Retina (tissue), 1 donor: Measurements from ENCODE around the gene ZBTB24.
"Not testable (repeated sequence)": the region's sequence is repeated elsewhere in the genome, so short reads cannot be mapped to it uniquely, and the experiment has no call there.

Experiments used
- DNase-seq: peaks from one replicate; pipeline ENCODE4 v3.0.0-alpha.2; 2016

Gene ZBTB24

GRCh38 chr6:109482905-109483734 is at the start of gene ZBTB24:
Gene ZBTB24, minus strand, starts transcription at chr6:109483219. Its CDS starts 1,193 bp downstream, at chr6:109482026.
- peak; percentile 77 for DNase-seq

- DNase-seq, result no peak
Measured at GRCh38 chr6:109531446-109531845, 48.4 kb upstream of the ZBTB24 start.

- DNase-seq, result no peak
Measured at GRCh38 chr6:109527989-109528388, 45.0 kb upstream of the ZBTB24 start.

- DNase-seq, result peak; percentile 46
Measured at GRCh38 chr6:109526905-109527628, 44.0 kb upstream of the ZBTB24 start.

GRCh38 chr6:109524129-109524528 is 41.1 kb upstream of the ZBTB24 start:
- no peak for DNase-seq

GRCh38 chr6:109523478-109523877 is 40.5 kb upstream of the ZBTB24 start:
- no peak for DNase-seq

GRCh38 chr6:109521080-109521479 is 38.1 kb upstream of the ZBTB24 start:
- no peak for DNase-seq

GRCh38 chr6:109519647-109520046 is 36.6 kb upstream of the ZBTB24 start:
- DNase-seq, result not testable (repeated sequence)

GRCh38 chr6:109516929-109517328 is 33.9 kb upstream of the ZBTB24 start:
- DNase-seq, result no peak

GRCh38 chr6:109515781-109516409 is 32.9 kb upstream of the ZBTB24 start:
- DNase-seq, result no peak

GRCh38 chr6:109514946-109515345 is 31.9 kb upstream of the ZBTB24 start:
- no peak for DNase-seq

- no peak for DNase-seq
Measured at GRCh38 chr6:109513571-109514071, 30.6 kb upstream of the ZBTB24 start.

GRCh38 chr6:109512271-109512817 is 29.3 kb upstream of the ZBTB24 start:
- no peak for DNase-seq

GRCh38 chr6:109511832-109512231 is 28.8 kb upstream of the ZBTB24 start:
- DNase-seq, result no peak

GRCh38 chr6:109510358-109510757 is 27.3 kb upstream of the ZBTB24 start:
- DNase-seq, result no peak

- no peak for DNase-seq
Measured at GRCh38 chr6:109508166-109508860, 25.3 kb upstream of the ZBTB24 start.

- DNase-seq, result no peak
Measured at GRCh38 chr6:109507490-109508072, 24.6 kb upstream of the ZBTB24 start.

GRCh38 chr6:109506841-109507240 is 23.8 kb upstream of the ZBTB24 start:
- no peak for DNase-seq

- DNase-seq, result no peak
Measured at GRCh38 chr6:109506314-109506713, 23.3 kb upstream of the ZBTB24 start.

GRCh38 chr6:109503327-109504224 is 20.6 kb upstream of the ZBTB24 start:
- no peak for DNase-seq

GRCh38 chr6:109498936-109499335 is 15.9 kb upstream of the ZBTB24 start:
- DNase-seq, result no peak
